HG02884 (cell line): ENCODE results near the gene PAX1.

Experiments used
- ATAC-seq: cut with Tn5 transposase; IDR thresholded peaks from one replicate; pipeline ENCODE4 v1.9.1; 2021; ENCODE audit warnings: mild to moderate bottlenecking, moderate library complexity; ENCODE audit not compliant: unreplicated experiment

Gene PAX1

GRCh38 chr20:21702553-21703470 lies 2.7 kb upstream of the PAX1 start:
- ATAC-seq, result no peak

DNA sequence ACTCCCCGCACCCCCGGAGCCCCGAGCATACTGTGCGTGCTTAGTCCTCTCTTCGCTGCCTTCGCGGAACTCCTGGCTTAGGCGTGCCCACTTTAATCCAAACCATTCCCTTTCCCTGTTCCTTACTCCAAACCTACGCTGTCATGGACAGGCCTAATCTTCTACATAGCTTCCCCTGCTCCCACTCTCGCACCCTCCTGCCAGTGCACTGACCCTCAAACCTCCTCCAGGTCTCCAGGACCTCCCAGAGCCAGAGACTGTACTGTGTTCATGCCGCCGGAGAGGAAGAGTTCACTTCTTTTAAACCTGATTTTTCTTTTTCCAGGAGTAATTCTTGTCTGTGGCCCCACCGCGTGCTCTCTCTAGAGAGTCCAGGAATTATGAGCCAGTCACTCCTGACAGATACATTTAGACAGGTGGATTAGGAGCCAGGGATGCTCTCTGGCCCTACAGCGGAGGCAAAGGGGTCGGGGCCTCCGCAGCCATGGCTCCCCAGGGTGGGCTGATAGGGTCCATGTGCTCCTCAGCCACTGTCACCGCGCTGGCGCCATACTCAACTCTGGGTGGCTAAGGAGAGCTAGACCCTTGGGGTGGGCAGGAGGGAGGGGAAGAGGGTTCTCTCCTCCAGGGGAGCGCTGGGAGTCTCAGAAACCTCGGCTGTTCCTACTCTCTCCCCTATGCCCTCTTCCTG lies 1.6 kb upstream of the PAX1 start:
- ATAC-seq, result no peak

DNA sequence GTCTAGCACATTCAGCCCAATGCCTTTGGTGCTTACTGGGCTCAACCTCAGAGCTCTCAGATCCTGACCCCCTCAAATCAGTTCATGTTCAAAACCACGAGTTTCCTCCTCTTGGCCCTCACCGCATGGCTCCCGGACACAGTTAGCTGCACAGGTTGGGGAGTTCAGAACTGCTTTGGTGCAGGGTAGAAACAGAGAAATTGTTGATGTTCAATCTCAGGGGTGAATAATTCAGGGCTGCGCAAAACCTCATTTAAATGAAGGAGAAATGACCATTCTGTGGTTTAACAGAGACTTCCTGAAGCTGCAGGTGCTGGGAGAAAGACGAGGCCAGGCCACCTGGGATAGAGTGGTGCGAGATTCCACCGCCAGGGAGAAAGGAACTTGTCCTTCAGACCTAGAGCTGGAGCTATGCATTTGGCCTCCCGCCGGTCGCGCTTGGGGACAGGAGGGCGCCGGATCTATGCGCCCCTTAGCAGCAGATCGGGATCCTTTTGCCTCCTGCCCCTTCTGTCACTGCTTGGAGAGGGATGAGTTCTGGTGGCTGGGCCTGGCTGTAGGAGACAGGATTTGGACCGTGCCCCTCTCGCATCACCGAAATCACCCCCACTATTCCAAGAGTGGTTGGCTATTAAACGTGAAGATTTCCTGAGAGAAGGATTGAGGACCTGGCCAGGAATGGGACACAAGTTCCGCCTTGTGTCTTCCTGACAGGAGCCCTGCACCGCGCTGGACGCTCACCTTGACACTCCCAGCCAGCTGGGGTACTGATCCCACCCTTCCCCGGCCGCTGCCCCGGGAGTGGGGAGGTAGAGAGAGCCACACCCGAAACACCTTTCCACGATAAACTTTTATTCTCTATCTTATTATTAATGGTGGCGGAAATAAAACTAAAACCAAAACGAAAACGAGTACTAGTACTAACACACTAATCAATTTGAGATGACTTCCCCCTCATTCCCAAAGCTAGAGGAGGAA lies 767 bp upstream of the PAX1 start:
- ATAC-seq, result no peak

- no peak for ATAC-seq
Observed at GRCh38 chr20:21706261-21707195, 1.1 kb downstream of the PAX1 start.

- ATAC-seq, result no peak
Observed at GRCh38 chr20:21707267-21707666, 1.8 kb downstream of the PAX1 start.

- no peak for ATAC-seq
Observed at GRCh38 chr20:21707999-21708737, 2.7 kb downstream of the PAX1 start.

DNA sequence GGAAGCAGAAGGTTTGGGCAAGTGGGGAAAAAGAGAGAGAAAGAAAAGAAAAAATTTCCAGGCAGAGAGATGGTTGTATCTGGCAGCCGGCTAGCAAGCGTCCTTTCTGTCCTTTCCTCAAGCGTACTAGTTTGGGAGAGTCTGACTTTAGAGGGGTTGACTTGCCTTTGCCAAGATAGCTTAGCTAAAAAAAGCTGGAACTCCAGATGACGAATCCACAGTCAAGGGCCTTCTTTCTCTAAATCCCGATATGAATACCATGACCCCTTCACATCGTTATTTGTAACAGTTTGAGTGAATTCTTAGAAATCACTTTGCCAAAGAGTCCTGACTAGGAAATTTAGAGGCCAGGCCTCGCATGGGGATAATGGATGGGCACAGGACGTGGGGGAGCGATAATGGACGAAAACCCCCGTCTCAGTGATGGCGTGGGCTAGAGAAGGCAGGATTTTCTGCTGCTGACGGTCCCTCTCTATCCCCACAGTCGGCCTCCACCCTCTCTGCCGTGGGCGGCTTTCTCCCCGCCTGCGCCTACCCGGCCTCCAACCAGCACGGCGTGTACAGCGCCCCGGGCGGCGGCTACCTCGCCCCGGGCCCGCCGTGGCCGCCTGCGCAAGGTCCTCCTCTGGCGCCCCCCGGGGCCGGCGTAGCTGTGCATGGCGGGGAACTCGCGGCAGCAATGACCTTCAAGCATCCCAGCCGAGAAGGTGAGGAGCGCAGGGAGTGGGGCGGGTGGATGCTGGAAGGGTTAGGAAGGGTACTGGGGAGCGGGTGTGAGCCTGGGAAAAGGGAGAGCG lies 3.5 kb downstream of the PAX1 start:
- no peak for ATAC-seq

GRCh38 chr20:21709535-21709904 lies 4.1 kb downstream of the PAX1 start:
- no peak for ATAC-seq

DNA sequence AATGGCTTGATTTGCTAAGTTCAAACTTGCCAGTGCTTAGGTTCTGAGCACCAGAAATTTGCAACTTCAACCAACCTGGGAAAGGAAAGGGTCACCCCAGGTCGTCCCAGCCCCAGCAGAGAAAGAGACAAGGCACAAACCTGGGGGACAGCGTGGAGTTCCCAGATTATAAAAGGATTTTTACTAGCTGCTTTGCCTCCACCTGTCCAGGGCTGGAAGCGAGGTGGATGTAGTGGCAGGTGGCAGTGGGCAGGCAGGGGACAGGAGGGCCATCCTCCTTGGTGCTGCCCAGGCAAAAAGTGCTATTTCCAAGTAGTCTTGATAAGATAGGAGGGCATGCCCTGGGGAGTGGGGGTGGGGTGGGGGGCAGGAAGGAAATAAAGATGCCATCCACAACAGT lies 4.9 kb downstream of the PAX1 start:
- no peak for ATAC-seq

- no peak for ATAC-seq
Observed at GRCh38 chr20:21710863-21711431, 5.5 kb downstream of the PAX1 start.

- ATAC-seq, result no peak
Observed at GRCh38 chr20:21712443-21713059, 7.1 kb downstream of the PAX1 start.

DNA sequence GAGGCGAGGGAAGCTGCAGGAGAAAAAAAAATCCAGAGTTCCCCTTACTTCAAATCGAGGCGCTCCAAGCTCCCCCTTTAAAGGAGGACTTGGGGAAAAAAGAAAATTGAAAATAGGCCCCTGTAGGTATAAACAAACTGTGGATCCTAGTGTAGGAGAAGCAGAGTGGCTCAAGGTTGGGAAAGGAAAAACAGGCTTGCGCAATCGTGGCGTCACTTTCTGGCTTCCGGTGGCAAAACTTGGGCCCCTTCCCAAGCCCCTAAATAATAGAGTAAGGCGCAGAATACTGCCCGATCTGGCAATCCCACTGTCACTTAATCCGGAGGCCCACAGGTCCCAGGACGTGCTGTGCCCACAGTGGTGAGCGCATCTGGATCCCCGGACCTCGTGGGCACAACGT lies 8.0 kb downstream of the PAX1 start:
- no peak for ATAC-seq

- no peak for ATAC-seq
Observed at GRCh38 chr20:21713901-21714296, 8.4 kb downstream of the PAX1 start.

DNA sequence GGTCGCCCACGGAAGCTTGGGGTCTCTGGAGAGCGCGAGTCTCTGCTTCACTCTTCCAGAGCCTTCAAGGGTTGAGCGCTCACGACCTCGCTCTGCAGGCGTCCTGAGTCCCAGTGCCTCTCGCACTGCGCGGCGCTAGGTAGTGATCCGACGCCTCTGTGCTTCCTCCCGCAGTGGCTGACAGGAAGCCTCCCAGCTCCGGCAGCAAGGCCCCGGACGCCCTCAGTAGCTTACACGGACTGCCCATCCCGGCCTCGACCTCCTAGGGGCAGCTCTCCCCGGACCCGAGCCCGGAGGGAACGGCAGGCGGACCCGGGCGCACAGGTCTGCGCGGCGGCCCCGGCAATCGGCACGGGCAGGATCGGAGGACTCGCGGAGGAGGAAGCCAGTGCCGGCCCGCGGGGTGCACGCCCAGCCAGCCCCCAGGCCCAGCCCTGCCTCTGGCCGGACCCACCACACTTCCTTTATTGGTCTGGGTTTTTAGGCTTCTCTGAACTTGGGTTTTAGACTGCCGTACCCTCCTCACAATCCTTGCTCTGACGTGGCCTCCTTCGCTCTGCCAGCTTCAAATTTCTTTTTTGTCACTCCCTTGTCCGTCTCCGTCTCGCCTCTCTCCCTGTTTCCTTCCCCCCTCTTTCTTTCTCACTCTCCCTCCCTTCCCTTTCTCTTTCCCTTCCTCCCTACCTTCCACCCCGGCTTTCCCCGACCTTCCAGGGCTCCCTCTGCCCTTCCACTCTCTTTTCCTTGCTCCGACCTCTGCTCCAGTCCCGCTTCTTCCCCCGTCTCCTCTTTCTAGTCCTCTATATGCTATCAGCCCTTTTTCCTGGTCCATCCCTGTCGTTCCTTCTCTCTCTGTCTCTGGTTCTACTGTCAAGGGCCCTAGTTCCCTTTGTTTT lies 9.1 kb downstream of the PAX1 start:
- no peak for ATAC-seq

- no peak for ATAC-seq
Observed at GRCh38 chr20:21715193-21715881, 9.9 kb downstream of the PAX1 start.

- no peak for ATAC-seq
Observed at GRCh38 chr20:21719592-21720214, 14.2 kb downstream of the PAX1 start.
